Naive B cell (primary cell): ENCODE data around the gene EXOSC7. TPM values are rescaled to one million over a fixed set of nuclear protein-coding genes. Genes with fewer than 3 reads are reported as not detected.

Experiments
- ATAC-seq, 2 donors: fragments of 150-1000 bp; cut with Tn5 transposase; 2 replicates each; pipeline ENCODE4 v1.10.0; 2021; ENCODE audit warnings: low read depth in 2 of 2, mild to moderate bottlenecking in 2 of 2, moderate library complexity in 2 of 2
- DNase-seq: peaks from one replicate; pipeline ENCODE4 v3.0.0; 2022
- H3K27ac Mint-ChIP-seq, 6 donors: one replicate each; pipeline ENCODE4 v1.8.0; 2020 to 2022; ENCODE audit warnings: mild to moderate bottlenecking in 6 of 6, mixed read lengths in 6 of 6, moderate library complexity in 5 of 6, inconsistent platforms in 2 of 6
- H3K27me3 Mint-ChIP-seq, 3 donors: one replicate each; pipeline ENCODE4 v1.8.0; 2021 to 2022; ENCODE audit warnings: mixed read lengths in 3 of 3, mild to moderate bottlenecking in 1 of 3
- H3K36me3 Mint-ChIP-seq, 2 donors: one replicate each; pipeline ENCODE4 v1.8.0; 2020 to 2022; ENCODE audit warnings: mixed read lengths in 2 of 2, inconsistent platforms in 1 of 2, mild to moderate bottlenecking in 1 of 2
- H3K4me1 Mint-ChIP-seq, 3 donors: one replicate each; pipeline ENCODE4 v1.8.0; 2020 to 2022; ENCODE audit warnings: mixed read lengths in 3 of 3, inconsistent platforms in 1 of 3, mild to moderate bottlenecking in 1 of 3, moderate library complexity in 1 of 3
- H3K4me3 Mint-ChIP-seq, 8 donors: one replicate each; pipeline ENCODE4 v1.8.0; 2020 to 2022; ENCODE audit warnings: mild to moderate bottlenecking in 8 of 8, mixed read lengths in 8 of 8, moderate library complexity in 8 of 8, inconsistent platforms in 2 of 8
- H3K9me3 Mint-ChIP-seq, 7 donors: one replicate each; pipeline ENCODE4 v1.8.0; 2020 to 2022; ENCODE audit warnings: mixed read lengths in 7 of 7, mild to moderate bottlenecking in 5 of 7, inconsistent platforms in 2 of 7, moderate library complexity in 1 of 7
- polyA plus RNA-seq, 6 donors: library from polyadenylated mRNA; unstranded; fragments of 300-500 nt; fragmentation: Illumina TruSeq; gene quantifications; one replicate each; pipeline ENCODE4 v1.2.3, GENCODE V29; 2021; ENCODE audit warnings: low read depth in 6 of 6

The EXOSC7 gene
- polyA plus RNA-seq, 6 donors from 2014 or later, result 28.4 to 64.3 (median 39.0) TPM

GRCh38 chr3:45003859-45004258 is 27.8 kb downstream of the EXOSC7 start:
- DNase-seq, result no peak
- peaks cover 52 to 54% of the 10 kb centered on the region in 2 donors for H3K36me3 Mint-ChIP-seq
- ATAC-seq, result no peak
- no peaks in the 10 kb centered on the region for H3K27me3 Mint-ChIP-seq
- H3K4me3 Mint-ChIP-seq, result no peak overlapping the region
- peaks cover 0 to 2% (median 0%) of the 10 kb centered on the region in 7 donors for H3K9me3 Mint-ChIP-seq
- peaks cover 0 to 7% (median 0%) of the 10 kb centered on the region in 3 donors for H3K4me1 Mint-ChIP-seq
- H3K27ac Mint-ChIP-seq, result peak overlapping the region in 1 of 6 donors; percentile 28

DNA sequence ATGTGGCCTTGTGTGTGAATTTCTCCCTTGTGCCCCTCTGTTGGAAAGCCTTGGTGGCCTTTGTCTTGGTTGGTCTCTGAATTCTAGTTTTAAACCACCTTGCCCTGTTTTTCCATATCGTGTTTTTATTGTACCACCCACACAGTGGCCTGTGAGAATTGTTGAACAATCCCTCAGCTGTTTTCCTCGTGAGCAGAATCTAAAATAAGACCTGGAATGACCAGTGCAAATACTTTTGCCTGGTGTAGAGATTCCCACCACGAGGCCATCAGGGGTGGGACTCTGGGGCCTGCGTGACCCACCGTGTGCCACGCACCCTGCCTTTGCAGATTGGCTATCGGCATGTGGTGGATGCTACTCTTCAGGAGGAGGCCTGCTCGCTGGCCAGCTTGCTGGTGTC is 31.0 kb downstream of the EXOSC7 start:
- Mint-ChIP-seq H3K4me1 (peaks cover 15 to 20% (median 16%) of the 10 kb centered on the region in 3 donors), H3K27me3 (no peaks in the 10 kb centered on the region), H3K27ac (no peak overlapping the region), H3K36me3 (peaks cover 38 to 45% of the 10 kb centered on the region in 2 donors), H3K4me3 (no peak overlapping the region), H3K9me3 (peaks cover 0 to 2% (median 0%) of the 10 kb centered on the region in 7 donors)
- DNase-seq (no peak), ATAC-seq (no peak)

DNA sequence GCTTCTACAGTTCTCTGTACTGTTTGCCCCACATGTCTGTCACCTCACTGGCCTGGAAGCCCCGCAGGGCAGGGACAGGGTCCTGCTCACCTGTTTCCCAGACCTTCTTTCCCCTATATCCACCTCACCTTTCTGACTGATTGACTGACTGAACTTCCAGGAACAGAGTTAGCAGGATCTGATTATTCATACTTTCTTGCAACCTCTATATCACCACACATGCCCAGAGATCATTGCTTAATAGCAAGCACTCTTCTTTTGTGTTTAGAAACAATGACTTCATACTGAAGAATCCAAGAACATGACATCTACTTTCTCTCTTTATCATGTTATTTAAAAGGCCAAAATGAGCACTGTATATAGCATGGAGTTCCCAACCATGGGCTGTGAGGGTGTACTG is 32.1 kb downstream of the EXOSC7 start:
- Mint-ChIP-seq H3K27me3 (no peaks in the 10 kb centered on the region), H3K27ac (peak overlapping the region in 1 of 6 donors; percentile 81), H3K9me3 (peaks cover 0 to 2% (median 0%) of the 10 kb centered on the region in 7 donors), H3K36me3 (peaks cover 38 to 44% of the 10 kb centered on the region in 2 donors), H3K4me3 (no peak overlapping the region), H3K4me1 (peaks cover 21 to 25% (median 21%) of the 10 kb centered on the region in 3 donors)
- no peak for DNase-seq
- ATAC-seq, result no peak

- Mint-ChIP-seq H3K4me3 (no peak overlapping the region), H3K27ac (no peak overlapping the region), H3K36me3 (peaks cover 29 to 31% of the 10 kb centered on the region in 2 donors), H3K4me1 (peaks cover 21 to 27% (median 21%) of the 10 kb centered on the region in 3 donors), H3K9me3 (peaks cover 0 to 2% (median 0%) of the 10 kb centered on the region in 7 donors), H3K27me3 (no peaks in the 10 kb centered on the region)
- no peak for ATAC-seq
- no peak for DNase-seq
Observed at GRCh38 chr3:45009868-45010267, 33.8 kb downstream of the EXOSC7 start.

DNA sequence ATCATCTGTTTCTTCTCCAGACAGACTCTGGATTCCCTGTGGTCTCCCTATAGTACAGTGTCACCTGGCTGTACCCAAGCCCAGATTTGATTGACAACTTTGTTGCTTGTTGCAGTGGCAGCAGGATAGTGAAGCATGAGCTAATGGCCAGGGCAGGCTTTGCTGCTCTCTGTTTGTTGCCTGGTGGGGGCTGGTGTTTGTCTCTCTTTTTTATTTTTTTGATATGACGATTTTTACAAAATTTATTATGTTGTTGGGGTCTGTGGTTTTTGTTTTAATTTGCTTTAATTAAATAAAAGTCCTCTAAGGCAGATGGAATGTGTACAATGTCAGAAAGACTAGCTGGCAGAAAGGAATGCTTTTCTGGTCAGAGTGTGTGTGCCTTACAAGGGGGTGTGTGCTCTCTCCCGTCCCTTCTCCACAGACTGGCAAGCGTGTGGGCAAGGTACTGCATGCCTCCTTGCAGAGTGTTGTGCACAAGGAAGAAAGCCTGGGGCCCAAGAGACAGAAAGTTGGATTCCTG is 34.8 kb downstream of the EXOSC7 start:
- ATAC-seq (no peak), DNase-seq (no peak)
- Mint-ChIP-seq H3K27me3 (no peaks in the 10 kb centered on the region), H3K4me1 (peaks cover 18 to 27% (median 21%) of the 10 kb centered on the region in 3 donors), H3K36me3 (peaks cover 20 to 21% of the 10 kb centered on the region in 2 donors), H3K4me3 (peak overlapping the region in 1 of 8 donors; percentile 56), H3K27ac (peak overlapping the region in 1 of 6 donors; percentile 86), H3K9me3 (peaks cover 0 to 2% (median 0%) of the 10 kb centered on the region in 7 donors)

GRCh38 chr3:45011756-45012508 is 35.9 kb downstream of the EXOSC7 start:
- Mint-ChIP-seq H3K4me1 (peaks cover 16 to 27% (median 21%) of the 10 kb centered on the region in 3 donors), H3K27me3 (no peaks in the 10 kb centered on the region), H3K4me3 (peak overlapping the region in 1 of 8 donors; percentile 5), H3K27ac (peak overlapping the region; percentile 8 to 89 (median 35)), H3K36me3 (peaks cover 19 to 26% of the 10 kb centered on the region in 2 donors), H3K9me3 (peaks cover 0 to 2% (median 0%) of the 10 kb centered on the region in 7 donors)
- ATAC-seq, result peak; percentile 51 to 62
- DNase-seq, result peak; percentile 18

- Mint-ChIP-seq H3K27me3 (no peaks in the 10 kb centered on the region), H3K4me1 (peaks cover 14 to 27% (median 21%) of the 10 kb centered on the region in 3 donors), H3K4me3 (no peak overlapping the region), H3K27ac (peak overlapping the region in 2 of 6 donors; percentile 22 to 39), H3K9me3 (no peaks in the 10 kb centered on the region), H3K36me3 (peaks cover 17 to 22% of the 10 kb centered on the region in 2 donors)
- DNase-seq, result no peak
- no peak for ATAC-seq
Observed at GRCh38 chr3:45012577-45012976, 36.5 kb downstream of the EXOSC7 start.

GRCh38 chr3:45016916-45017315 is 40.9 kb downstream of the EXOSC7 start:
- no peak overlapping the region for H3K4me3 Mint-ChIP-seq

DNA sequence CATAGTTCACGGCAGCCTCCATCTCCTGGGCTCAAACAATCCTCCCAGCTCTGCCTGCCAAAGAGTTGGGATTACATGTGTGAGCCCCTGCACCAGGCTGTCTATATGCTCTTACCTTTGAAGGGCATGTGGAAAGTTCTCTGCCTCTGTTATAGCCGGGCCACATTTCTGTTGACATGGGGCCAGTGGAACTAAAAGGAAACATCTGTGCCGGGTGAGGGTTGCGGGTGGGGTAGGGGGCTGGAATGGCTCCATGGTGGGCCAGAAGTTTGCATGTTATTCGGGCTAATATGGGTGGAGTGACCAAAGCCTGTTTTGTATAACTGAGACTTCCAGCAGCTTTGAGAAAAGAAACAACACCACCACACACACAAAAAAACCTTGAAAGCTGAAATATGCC is 41.8 kb downstream of the EXOSC7 start:
- ATAC-seq, result no peak
- H3K27me3 Mint-ChIP-seq, result no peaks in the 10 kb centered on the region
- H3K4me1 Mint-ChIP-seq, result peaks cover 0 to 4% (median 0%) of the 10 kb centered on the region in 3 donors
- H3K36me3 Mint-ChIP-seq, result peaks cover 5 to 11% of the 10 kb centered on the region in 2 donors
- H3K27ac Mint-ChIP-seq, result peak overlapping the region in 1 of 6 donors; percentile 65
- H3K4me3 Mint-ChIP-seq, result no peak overlapping the region
- no peak for DNase-seq
- no peaks in the 10 kb centered on the region for H3K9me3 Mint-ChIP-seq

More at GRCh38 chr3:45016916-45017315, 40.9 kb downstream of the EXOSC7 start:
- DNase-seq, result no peak
- H3K27me3 Mint-ChIP-seq, result no peaks in the 10 kb centered on the region
- no peaks in the 10 kb centered on the region for H3K9me3 Mint-ChIP-seq
- peaks cover 8 to 15% of the 10 kb centered on the region in 2 donors for H3K36me3 Mint-ChIP-seq
- no peak overlapping the region for H3K27ac Mint-ChIP-seq
- peaks cover 3 to 12% (median 8%) of the 10 kb centered on the region in 3 donors for H3K4me1 Mint-ChIP-seq
- ATAC-seq, result no peak

DNA sequence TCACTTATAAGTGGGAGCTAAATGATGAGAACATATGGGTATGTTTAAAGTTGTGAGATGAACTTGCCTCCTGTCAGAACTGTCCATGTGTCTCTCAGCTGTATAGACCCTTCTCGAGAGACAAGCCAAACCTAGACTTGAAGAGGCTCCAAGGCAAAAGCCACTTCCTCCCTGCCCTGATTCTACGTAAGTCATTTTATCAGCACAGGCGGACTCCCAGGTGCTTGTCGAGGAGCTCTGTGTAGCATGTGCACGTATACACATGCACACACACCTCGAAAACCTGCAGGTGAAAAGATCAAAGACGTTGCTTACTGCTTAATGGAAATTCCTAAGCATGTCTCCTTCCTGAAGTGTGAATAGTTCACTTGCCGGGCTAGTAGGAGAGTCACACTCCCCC is 44.5 kb downstream of the EXOSC7 start:
- peak overlapping the region in 1 of 6 donors; percentile 39 for H3K27ac Mint-ChIP-seq
- DNase-seq (no peak), ATAC-seq (no peak)
- peaks cover 0 to 7% of the 10 kb centered on the region in 2 donors for H3K36me3 Mint-ChIP-seq
- no peaks in the 10 kb centered on the region for H3K9me3 Mint-ChIP-seq
- H3K4me1 Mint-ChIP-seq, result peaks cover 0 to 4% (median 0%) of the 10 kb centered on the region in 3 donors
- no peaks in the 10 kb centered on the region for H3K27me3 Mint-ChIP-seq
- H3K4me3 Mint-ChIP-seq, result no peak overlapping the region

GRCh38 chr3:45021524-45022297 is 45.7 kb downstream of the EXOSC7 start:
- no peaks in the 10 kb centered on the region for H3K9me3 Mint-ChIP-seq

DNA sequence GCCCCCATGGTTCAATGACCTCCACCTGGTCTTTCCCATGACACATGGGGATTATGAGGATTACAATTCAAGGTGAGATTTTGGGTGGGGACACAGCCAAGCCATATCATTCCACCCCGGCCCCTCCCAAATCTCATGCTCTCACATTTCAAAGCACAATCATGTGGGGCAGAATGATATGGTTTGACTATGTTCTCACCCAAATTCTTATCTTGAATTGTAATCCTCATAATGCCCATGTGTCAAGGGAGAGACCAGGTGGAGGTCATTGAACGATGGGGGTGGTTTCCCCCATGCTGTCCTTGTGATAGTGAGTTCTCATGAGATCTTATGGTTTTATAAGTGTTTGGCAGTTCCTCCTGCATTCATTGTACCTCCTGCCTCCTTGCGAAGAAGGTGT is 47.6 kb downstream of the EXOSC7 start:
- H3K27ac Mint-ChIP-seq, result no peak overlapping the region
- ATAC-seq (no peak), DNase-seq (no peak)

More at GRCh38 chr3:45021524-45022297, 45.7 kb downstream of the EXOSC7 start:
- Mint-ChIP-seq H3K4me1 (peaks cover 0 to 4% (median 0%) of the 10 kb centered on the region in 3 donors), H3K27me3 (peaks cover 0 to 2% (median under 1%) of the 10 kb centered on the region in 3 donors), H3K36me3 (no peaks in the 10 kb centered on the region), H3K27ac (peak overlapping the region in 2 of 6 donors; percentile 5 to 69), H3K4me3 (no peak overlapping the region)
- ATAC-seq, result no peak
- no peak for DNase-seq

More for the DNA sequence above, 47.6 kb downstream of the EXOSC7 start:
- H3K36me3 Mint-ChIP-seq, result no peaks in the 10 kb centered on the region
- H3K4me3 Mint-ChIP-seq, result no peak overlapping the region
- H3K4me1 Mint-ChIP-seq, result peaks cover 0 to 4% (median 0%) of the 10 kb centered on the region in 3 donors
- peaks cover 5 to 10% (median 8%) of the 10 kb centered on the region in 3 donors for H3K27me3 Mint-ChIP-seq
- no peaks in the 10 kb centered on the region for H3K9me3 Mint-ChIP-seq
